Neutrophil (primary cell): ENCODE measurements around the gene DACH1.

Source experiments
- H3K27ac ChIP-seq: fragments of 200-600 bp; sonication (generic); 2 replicates; pipeline ENCODE4 v1.5.1; 2016; ENCODE audit warnings: mild to moderate bottlenecking, moderate library complexity
- H3K27me3 ChIP-seq: fragments of 200-600 bp; sonication (generic); 2 replicates; pipeline ENCODE4 v1.6.0; 2016; ENCODE audit warnings: mild to moderate bottlenecking
- H3K36me3 ChIP-seq: fragments of 200-600 bp; sonication (generic); 2 replicates; pipeline ENCODE4 v1.5.1; 2017
- H3K4me1 ChIP-seq, 2 experiments: fragments of 200-600 bp in 1 of 2; sonication (generic) in 1 of 2; 1 replicate in 1 of 2; 2 replicates in 1 of 2; pipeline versions ENCODE4 v1.5.1 to v1.6.1; 2013 to 2016; ENCODE audit warnings: low read depth in 1 of 2, low read length in 1 of 2, mild to moderate bottlenecking in 1 of 2, moderate library complexity in 1 of 2; ENCODE audit not compliant: control insufficient read depth in 1 of 2, insufficient read depth in 1 of 2
- H3K4me3 ChIP-seq, 2 experiments: fragments of 200-600 bp in 1 of 2; sonication (generic) in 1 of 2; 1 replicate in 1 of 2; 2 replicates in 1 of 2; pipeline ENCODE4 v1.5.1; 2013 to 2016; ENCODE audit warnings: low read depth in 1 of 2, low read length in 1 of 2, mild to moderate bottlenecking in 1 of 2, moderate library complexity in 1 of 2
- H3K9me3 ChIP-seq: fragments of 200-600 bp; sonication (generic); 2 replicates; pipeline ENCODE4 v1.5.1; 2016
- TF ChIP-seq, protein P1 (sequence below): fragments of 200-600 bp; sonication (generic); IDR thresholded peaks from 2 replicates; pipeline ENCODE4 v1.5.1; 2016; ENCODE audit warnings: antibody characterized with exemption

DACH1 gene

GRCh38 chr13:71611292-71611691, 255.7 kb downstream of the DACH1 start:
- no peaks in the 10 kb centered on the region for H3K36me3 ChIP-seq
- peak overlapping the region; percentile 52 for H3K27ac ChIP-seq
- H3K4me3 ChIP-seq = no peak overlapping the region

GRCh38 chr13:71610876-71611275, 256.1 kb downstream of the DACH1 start:
- peaks cover 28 to 37% of the 10 kb centered on the region in 2 experiments for H3K4me1 ChIP-seq
- no peaks in the 10 kb centered on the region for H3K9me3 ChIP-seq
- no peaks in the 10 kb centered on the region for H3K27me3 ChIP-seq
- H3K27ac ChIP-seq = peak overlapping the region; percentile 52
- TF ChIP-seq, protein P1, sequence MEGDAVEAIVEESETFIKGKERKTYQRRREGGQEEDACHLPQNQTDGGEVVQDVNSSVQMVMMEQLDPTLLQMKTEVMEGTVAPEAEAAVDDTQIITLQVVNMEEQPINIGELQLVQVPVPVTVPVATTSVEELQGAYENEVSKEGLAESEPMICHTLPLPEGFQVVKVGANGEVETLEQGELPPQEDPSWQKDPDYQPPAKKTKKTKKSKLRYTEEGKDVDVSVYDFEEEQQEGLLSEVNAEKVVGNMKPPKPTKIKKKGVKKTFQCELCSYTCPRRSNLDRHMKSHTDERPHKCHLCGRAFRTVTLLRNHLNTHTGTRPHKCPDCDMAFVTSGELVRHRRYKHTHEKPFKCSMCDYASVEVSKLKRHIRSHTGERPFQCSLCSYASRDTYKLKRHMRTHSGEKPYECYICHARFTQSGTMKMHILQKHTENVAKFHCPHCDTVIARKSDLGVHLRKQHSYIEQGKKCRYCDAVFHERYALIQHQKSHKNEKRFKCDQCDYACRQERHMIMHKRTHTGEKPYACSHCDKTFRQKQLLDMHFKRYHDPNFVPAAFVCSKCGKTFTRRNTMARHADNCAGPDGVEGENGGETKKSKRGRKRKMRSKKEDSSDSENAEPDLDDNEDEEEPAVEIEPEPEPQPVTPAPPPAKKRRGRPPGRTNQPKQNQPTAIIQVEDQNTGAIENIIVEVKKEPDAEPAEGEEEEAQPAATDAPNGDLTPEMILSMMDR = no peak
- no peaks in the 10 kb centered on the region for H3K36me3 ChIP-seq
- H3K4me3 ChIP-seq = no peak overlapping the region

More at GRCh38 chr13:71611292-71611691, 255.7 kb downstream of the DACH1 start:
- H3K27me3 ChIP-seq = no peaks in the 10 kb centered on the region
- H3K9me3 ChIP-seq = no peaks in the 10 kb centered on the region
- peaks cover 28 to 37% of the 10 kb centered on the region in 2 experiments for H3K4me1 ChIP-seq
- TF ChIP-seq, protein P1 = no peak

DNA sequence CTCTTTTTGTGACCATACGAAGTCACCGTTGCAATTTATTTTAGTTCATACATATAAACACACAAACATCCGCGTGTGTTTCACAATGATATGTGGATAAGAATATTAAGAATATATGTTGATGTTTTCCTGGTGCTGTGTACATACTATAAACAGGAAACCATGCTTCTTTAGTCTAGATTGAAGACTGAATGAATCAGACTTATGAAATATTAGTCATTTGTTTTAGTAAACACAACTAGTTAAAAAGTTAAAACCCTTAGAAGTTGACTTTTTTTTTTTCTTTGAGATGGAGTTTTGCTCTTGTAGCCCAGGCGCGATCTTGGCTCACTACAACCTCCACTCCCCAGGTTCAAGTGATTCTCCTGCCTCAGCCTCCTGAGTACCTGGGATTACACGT, 257.7 kb downstream of the DACH1 start:
- TF ChIP-seq, protein P1 = no peak
- Histone ChIP-seq H3K4me1 (peaks cover 28 to 37% of the 10 kb centered on the region in 2 experiments), H3K27me3 (no peaks in the 10 kb centered on the region), H3K27ac (no peak overlapping the region), H3K36me3 (no peaks in the 10 kb centered on the region), H3K4me3 (no peak overlapping the region), H3K9me3 (no peaks in the 10 kb centered on the region)

GRCh38 chr13:71607575-71607974, 259.4 kb downstream of the DACH1 start:
- H3K4me3 ChIP-seq = no peak overlapping the region
- TF ChIP-seq, protein P1 = no peak
- no peaks in the 10 kb centered on the region for H3K9me3 ChIP-seq

DNA sequence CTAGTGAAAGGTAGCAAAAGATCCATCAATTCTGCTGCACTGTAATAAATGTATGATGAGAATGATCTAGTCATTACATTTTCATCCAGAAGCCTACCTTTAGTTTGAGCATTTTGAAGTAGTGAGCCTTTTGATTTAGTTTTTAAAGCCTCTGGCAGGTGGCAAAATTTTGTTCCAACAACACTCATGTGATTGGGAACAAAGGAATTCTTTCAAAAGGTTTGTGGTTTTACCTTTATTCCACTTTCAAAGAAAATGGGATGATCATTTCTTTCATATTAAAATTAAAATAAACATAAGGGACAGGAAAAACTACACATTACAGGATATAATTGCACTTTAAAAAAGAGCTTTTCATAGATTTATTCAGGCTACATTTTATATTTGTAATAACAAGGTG, 260.2 kb downstream of the DACH1 start:
- H3K36me3 ChIP-seq = no peaks in the 10 kb centered on the region
- no peaks in the 10 kb centered on the region for H3K9me3 ChIP-seq
- H3K27ac ChIP-seq = no peak overlapping the region
- H3K4me1 ChIP-seq = peaks cover 11 to 13% of the 10 kb centered on the region in 2 experiments
- TF ChIP-seq, protein P1 = no peak
- no peaks in the 10 kb centered on the region for H3K27me3 ChIP-seq
- H3K4me3 ChIP-seq = no peak overlapping the region

More at GRCh38 chr13:71607575-71607974, 259.4 kb downstream of the DACH1 start:
- Histone ChIP-seq H3K36me3 (no peaks in the 10 kb centered on the region), H3K4me1 (peaks cover 15 to 21% of the 10 kb centered on the region in 2 experiments), H3K27me3 (no peaks in the 10 kb centered on the region), H3K27ac (no peak overlapping the region)

- H3K9me3 ChIP-seq = no peaks in the 10 kb centered on the region
- H3K4me3 ChIP-seq = no peak overlapping the region
- H3K27me3 ChIP-seq = no peaks in the 10 kb centered on the region
- H3K36me3 ChIP-seq = no peaks in the 10 kb centered on the region
- TF ChIP-seq, protein P1 = no peak
- peaks cover 0 to 3% of the 10 kb centered on the region in 2 experiments for H3K4me1 ChIP-seq
- H3K27ac ChIP-seq = no peak overlapping the region
Observed at GRCh38 chr13:71605744-71606143, 261.3 kb downstream of the DACH1 start.
